GM21390 (cell line): ENCODE results near the gene ZDHHC14.
"Not testable (repeated sequence)": the region's sequence is repeated elsewhere in the genome, so short reads cannot be mapped to it uniquely, and the experiment has no call there.

Experiments
- ATAC-seq: cut with Tn5 transposase; IDR thresholded peaks from one replicate; pipeline ENCODE4 v1.9.1; 2021; ENCODE audit not compliant: unreplicated experiment

The ZDHHC14 gene

GRCh38 chr6:157380779-157381561 lies at the start of gene ZDHHC14:
TSS of gene ZDHHC14 (plus strand) at chr6:157381190.
- peak; percentile 70 for ATAC-seq

- ATAC-seq, result no peak
Measured at GRCh38 chr6:157332813-157333212, 48.2 kb upstream of the ZDHHC14 start.

GRCh38 chr6:157333537-157333936 lies 47.5 kb upstream of the ZDHHC14 start:
- no peak for ATAC-seq

GRCh38 chr6:157333956-157334355 lies 47.0 kb upstream of the ZDHHC14 start:
- no peak for ATAC-seq

GRCh38 chr6:157335829-157336228 lies 45.2 kb upstream of the ZDHHC14 start:
- no peak for ATAC-seq

- not testable (repeated sequence) for ATAC-seq
Measured at GRCh38 chr6:157337276-157337675, 43.7 kb upstream of the ZDHHC14 start.

DNA sequence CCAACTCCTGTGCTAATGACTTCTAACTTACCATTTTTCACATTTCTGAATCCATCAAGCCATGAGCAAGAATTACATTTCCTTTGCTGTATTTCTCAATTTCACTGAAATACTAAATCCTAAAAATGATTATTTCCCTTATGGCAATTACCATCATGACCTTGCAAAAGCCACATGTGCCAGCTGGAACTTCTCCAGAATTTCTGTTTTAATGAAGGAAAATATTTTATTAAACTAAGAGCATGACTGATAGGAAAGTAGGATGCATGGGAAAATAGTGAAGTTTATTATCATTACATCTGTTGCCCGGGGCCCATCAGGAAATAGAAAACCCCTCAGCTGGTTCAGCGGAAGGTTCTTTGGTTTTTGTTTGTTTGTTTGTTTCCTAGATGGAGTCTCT lies 43.2 kb upstream of the ZDHHC14 start:
- no peak for ATAC-seq

DNA sequence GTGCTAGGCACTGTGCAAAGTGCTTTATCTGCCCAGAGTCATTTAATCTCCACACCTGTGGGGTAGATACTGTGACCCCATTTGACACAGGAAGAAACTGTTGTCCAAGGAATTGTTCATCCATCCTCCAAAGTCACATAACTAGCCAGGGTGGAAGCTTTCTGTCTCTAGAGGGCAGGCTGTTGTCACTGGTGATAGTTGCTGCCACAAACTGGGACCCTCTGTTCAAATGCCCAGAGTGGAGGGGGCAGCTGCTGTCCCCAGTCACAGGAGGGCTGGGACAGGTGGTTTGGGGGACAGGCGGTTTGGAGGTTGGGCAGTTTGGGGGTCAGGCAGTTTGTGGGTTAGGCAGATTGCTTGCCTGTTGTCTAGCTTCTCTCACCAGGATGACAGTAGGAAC lies 41.6 kb upstream of the ZDHHC14 start:
- ATAC-seq, result no peak

- ATAC-seq, result no peak
Measured at GRCh38 chr6:157343732-157344131, 37.3 kb upstream of the ZDHHC14 start.

DNA sequence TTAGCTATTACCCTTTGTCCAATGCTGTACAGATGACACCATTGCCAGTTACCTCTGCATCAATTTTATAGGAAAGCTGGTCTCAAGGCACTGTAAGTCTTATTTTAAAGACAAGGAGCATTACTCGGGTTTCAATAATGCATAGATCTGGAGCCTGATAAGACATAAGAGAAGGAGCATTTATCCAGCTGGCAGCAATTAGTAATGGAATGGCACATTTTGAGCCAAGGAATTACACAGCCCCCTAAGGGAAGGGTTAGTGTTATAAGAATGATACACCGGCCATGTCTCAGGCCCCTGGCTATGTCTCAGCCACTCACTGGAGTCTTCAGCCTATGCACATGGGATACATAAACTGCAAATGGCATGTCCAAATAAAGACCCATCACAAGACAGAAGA lies 34.6 kb upstream of the ZDHHC14 start:
- ATAC-seq, result no peak

DNA sequence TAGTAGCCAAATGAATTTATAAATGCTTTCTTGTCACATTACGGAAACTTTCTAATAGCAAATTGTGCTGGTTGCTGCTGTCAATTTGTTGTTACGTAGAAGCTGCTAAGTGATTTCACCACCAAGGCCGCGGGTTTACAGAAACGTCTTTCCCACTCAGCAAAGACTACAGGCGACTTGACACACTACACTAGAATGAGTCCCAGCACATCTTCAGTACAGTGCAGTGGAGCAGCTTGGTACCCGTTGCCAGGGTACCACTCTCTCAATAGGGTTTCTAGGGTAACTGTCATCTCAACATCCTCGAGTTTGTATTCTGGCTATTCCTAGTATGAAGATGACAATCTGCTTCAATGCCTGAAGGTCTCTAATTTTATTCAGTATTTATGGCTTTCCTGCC lies 22.7 kb upstream of the ZDHHC14 start:
- ATAC-seq, result no peak

GRCh38 chr6:157361886-157362285 lies 19.1 kb upstream of the ZDHHC14 start:
- ATAC-seq, result no peak

- no peak for ATAC-seq
Measured at GRCh38 chr6:157364705-157365104, 16.3 kb upstream of the ZDHHC14 start.

DNA sequence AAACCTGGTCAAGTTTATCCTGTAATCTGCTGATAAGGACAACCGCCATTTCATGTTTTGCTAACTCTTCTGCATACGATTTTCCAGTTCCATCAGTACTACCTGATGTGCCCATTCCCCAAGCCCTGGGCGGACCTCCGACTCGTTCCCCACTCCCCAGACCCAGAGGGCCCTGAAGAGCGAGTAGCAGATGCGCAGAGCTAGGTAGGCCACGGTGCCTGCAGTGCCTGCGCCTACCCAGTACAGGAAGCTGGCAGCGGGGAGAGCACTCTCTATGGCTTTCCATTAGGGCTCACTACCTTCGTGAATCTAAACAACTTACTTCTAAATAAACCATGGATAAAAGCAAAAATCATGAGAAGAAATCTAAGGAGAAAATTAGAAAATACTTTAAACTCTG lies 14.3 kb upstream of the ZDHHC14 start:
- ATAC-seq, result no peak

GRCh38 chr6:157368359-157369049 lies 12.5 kb upstream of the ZDHHC14 start:
- no peak for ATAC-seq

DNA sequence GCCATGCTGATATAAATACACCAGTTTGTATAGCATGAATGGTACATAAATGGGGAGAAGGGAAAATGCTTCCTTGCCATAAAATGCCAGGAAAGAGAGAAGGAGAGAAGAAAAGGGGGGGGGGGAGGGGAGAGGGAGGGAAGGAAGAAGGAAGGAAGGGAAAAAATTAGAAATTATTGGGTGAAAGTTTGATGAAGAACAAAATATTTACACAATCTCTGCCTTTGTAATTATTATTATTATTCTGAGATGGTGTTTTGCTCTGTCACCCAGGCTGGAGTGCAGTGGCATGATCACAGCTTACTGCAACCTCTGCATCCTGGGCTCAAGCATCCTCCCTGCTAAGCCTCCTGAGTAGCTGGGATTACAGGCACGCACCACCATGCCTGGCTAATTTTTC lies 10.2 kb upstream of the ZDHHC14 start:
- ATAC-seq, result no peak

DNA sequence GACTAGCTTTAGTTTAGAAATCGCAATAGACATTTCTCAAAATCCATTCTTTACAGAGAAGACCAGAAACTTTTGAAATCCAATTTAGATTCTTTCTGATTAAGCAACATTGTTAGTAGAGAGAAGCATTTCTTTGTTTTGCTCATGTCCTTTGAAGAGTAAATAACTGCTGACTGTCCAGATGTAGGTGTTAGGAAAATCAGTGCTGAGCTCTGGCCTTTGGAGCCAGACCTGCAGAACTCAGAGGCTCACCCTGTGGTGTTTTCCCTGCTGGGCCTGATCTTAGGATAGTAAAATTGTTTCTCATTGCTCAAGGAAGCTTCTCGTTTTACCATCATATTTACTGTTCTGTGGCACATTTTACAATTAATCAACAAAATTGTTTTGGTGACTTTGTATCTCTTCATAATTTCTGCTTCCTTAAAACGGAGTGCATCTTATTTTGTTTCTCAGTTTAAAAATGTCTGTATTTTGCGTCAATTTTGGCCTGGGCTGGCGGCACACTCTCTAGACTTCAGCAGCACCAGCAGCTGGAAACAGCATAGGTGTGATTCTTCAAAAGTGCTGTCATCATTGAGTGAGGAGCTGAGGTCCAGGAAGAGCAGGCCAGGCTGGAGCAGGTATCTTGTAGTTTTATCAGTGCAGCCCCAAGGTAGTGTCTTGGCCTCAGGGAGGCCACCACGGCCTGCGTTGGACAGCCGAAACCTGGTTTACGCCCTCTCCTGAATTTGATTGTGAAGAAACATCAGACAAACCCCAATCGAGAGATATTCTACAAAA lies 8.3 kb upstream of the ZDHHC14 start:
- no peak for ATAC-seq

GRCh38 chr6:157374889-157375443 lies 6.0 kb upstream of the ZDHHC14 start:
- ATAC-seq, result no peak

DNA sequence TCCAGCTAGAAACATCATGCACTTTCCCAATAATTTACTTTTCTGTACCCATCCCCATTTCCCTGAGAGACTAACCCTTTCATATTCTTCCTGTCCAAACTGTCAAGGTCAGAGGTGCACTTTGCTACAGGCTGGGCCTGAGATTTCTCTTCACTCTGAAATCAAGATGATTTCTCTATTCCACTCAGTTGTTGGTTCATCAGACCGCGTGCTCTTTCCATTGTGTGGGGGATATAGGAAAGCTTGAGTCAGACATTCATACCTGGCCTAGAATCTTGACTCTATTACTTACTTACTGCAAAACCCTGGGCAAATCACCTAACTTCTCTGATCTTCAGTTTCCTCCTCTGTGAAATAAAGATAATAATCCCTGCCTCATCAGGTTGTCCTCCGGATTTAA lies 4.7 kb upstream of the ZDHHC14 start:
- no peak for ATAC-seq

- ATAC-seq, result no peak
Measured at GRCh38 chr6:157376706-157377230, 4.2 kb upstream of the ZDHHC14 start.
